GM12878 (cell line): ENCODE results near the gene IRGC. TPM values are rescaled to one million over a fixed set of nuclear protein-coding genes. Genes with fewer than 3 reads are reported as not detected.

Source experiments
- ATAC-seq: fragments of 200-7000 bp; cut with Tn5 transposase; 3 replicates; pipeline ENCODE4 v1.9.1; 2020; ENCODE audit warnings: mild to moderate bottlenecking, moderate library complexity
- BruUV-seq: library from RNA; stranded (reverse); fragments of 400-500 nt; replicated peaks from 2 replicates; lab custom pipeline; 2021; lab: Mats Ljungman, UMichigan
- CTCF ChIA-PET: fragments of 300-600 bp; sonication (Branson Sonifier 250); formaldehyde crosslinking; extraction: SDS; loops from one replicate; lab custom pipeline; 2021; ENCODE audit warnings: inconsistent platforms; lab: Yijun Ruan, JAX
- POLR2A ChIA-PET: fragments of 350-600 bp; formaldehyde crosslinking; extraction: SDS; loops from one replicate; lab custom pipeline; 2021; ENCODE audit warnings: inconsistent platforms; lab: Charles Lee
- RAD21 ChIA-PET: fragments of 300-600 bp; sonication (Branson Sonifier 250); formaldehyde crosslinking; loops from one replicate; lab custom pipeline; 2023; ENCODE audit warnings: antibody characterized with exemption; ENCODE audit not compliant: unreplicated experiment; lab: Charles Lee
- SMC1A ChIA-PET: fragments of 300-600 bp; sonication (Branson Sonifier 250); formaldehyde crosslinking; loops from one replicate; lab custom pipeline; 2023; ENCODE audit not compliant: unreplicated experiment, uncharacterized antibody; lab: Charles Lee
- DNase-seq: peaks from one replicate; pipeline ENCODE4 v3.0.0-alpha.2; 2011; ENCODE audit warnings: low read depth, low spot score
- FAIRE-seq: peaks from 3 replicates; lab custom pipeline; 2011; peaks lifted over from hg19 to GRCh38; lab: Jason Lieb, UNC
- H2AFZ ChIP-seq: 2 replicates; pipeline ENCODE4 v1.6.0; 2011; ENCODE audit warnings: low read depth, low read length, control low read depth; ENCODE audit not compliant: control insufficient read depth
- H3K27ac ChIP-seq: 2 replicates; pipeline ENCODE4 v1.5.1; 2011; ENCODE audit warnings: control low read depth; ENCODE audit not compliant: control insufficient read depth, insufficient read depth
- H3K27me3 ChIP-seq, 2 experiments: replicated peaks in 1 of 2; 2 replicates each; pipeline versions ENCODE4 v1.6.0 to v1.6.1; 2011; ENCODE audit warnings: low read length in 1 of 2; ENCODE audit not compliant: control insufficient read depth in 2 of 2, insufficient read depth in 2 of 2
- H3K36me3 ChIP-seq, 2 experiments: 2 replicates each; pipeline ENCODE4 v1.5.1; 2011; ENCODE audit warnings: low read length in 1 of 2; ENCODE audit not compliant: control insufficient read depth in 2 of 2, insufficient read depth in 2 of 2
- H3K4me1 ChIP-seq: 2 replicates; pipeline ENCODE4 v1.6.1; 2011; ENCODE audit warnings: mild to moderate bottlenecking, low read length, moderate library complexity, mixed read lengths; ENCODE audit not compliant: control insufficient read depth, insufficient read depth
- H3K4me2 ChIP-seq: 2 replicates; pipeline ENCODE4 v1.6.0; 2011; ENCODE audit warnings: control low read depth; ENCODE audit not compliant: control insufficient read depth, insufficient read depth
- H3K4me3 ChIP-seq: fragments of 200-600 bp; sonication (generic); 2 replicates; pipeline ENCODE4 v1.5.1; 2016
- H3K79me2 ChIP-seq: 2 replicates; pipeline ENCODE4 v1.6.0; 2011; ENCODE audit warnings: low read length; ENCODE audit not compliant: control insufficient read depth, insufficient read depth
- H3K9ac ChIP-seq: 2 replicates; pipeline ENCODE4 v1.8.0; 2011; ENCODE audit warnings: low read length, control low read depth, mixed read lengths; ENCODE audit not compliant: control insufficient read depth, insufficient read depth
- H3K9me3 ChIP-seq: replicated peaks from 3 replicates; pipeline ENCODE4 v1.5.1; 2011; ENCODE audit warnings: mild to moderate bottlenecking, low read length; ENCODE audit not compliant: control insufficient read depth, insufficient read depth
- H4K20me1 ChIP-seq: 2 replicates; pipeline ENCODE4 v1.6.0; 2011; ENCODE audit not compliant: control insufficient read depth, insufficient read depth
- ATF7 ChIP-seq: fragments of 450-650 bp; IDR thresholded peaks from 2 replicates; pipeline ENCODE4 v1.6.1; 2016; ENCODE audit warnings: low read depth, mild to moderate bottlenecking
- BMI1 ChIP-seq: fragments of 450-650 bp; IDR thresholded peaks from 2 replicates; pipeline ENCODE4 v1.6.1; 2016; ENCODE audit warnings: mild to moderate bottlenecking, moderate library complexity, borderline replicate concordance
- CBFB ChIP-seq: IDR thresholded peaks from 2 replicates; pipeline ENCODE4 v1.6.1; 2016; ENCODE audit warnings: antibody characterized with exemption, low read depth
- GATAD2B ChIP-seq: fragments of 450-650 bp; conservative IDR thresholded peaks from 2 replicates; pipeline ENCODE4 v1.6.1; 2017; ENCODE audit warnings: low read depth, mild to moderate bottlenecking, moderate library complexity
- HDGF ChIP-seq: fragments of 450-650 bp; IDR thresholded peaks from 2 replicates; pipeline ENCODE4 v1.6.1; 2016; ENCODE audit warnings: antibody characterized with exemption
- RAD21 ChIP-seq: IDR thresholded peaks from 2 replicates; pipeline ENCODE4 v1.6.1; 2011; ENCODE audit warnings: mild to moderate bottlenecking, low read depth, low read length, moderate library complexity; ENCODE audit not compliant: insufficient read depth
- RAD51 ChIP-seq: fragments of 450-650 bp; IDR thresholded peaks from 2 replicates; pipeline ENCODE4 v1.6.1; 2016; ENCODE audit warnings: moderate library complexity, mild to moderate bottlenecking, inconsistent platforms
- SREBF1 ChIP-seq: IDR thresholded peaks from 2 replicates; pipeline ENCODE4 v1.6.1; 2012; ENCODE audit warnings: mild to moderate bottlenecking, low read length
- SRF ChIP-seq, 2 experiments: IDR thresholded peaks; 2 replicates each; pipeline ENCODE4 v1.6.1; 2011; ENCODE audit warnings: low read depth in 2 of 2, low read length in 2 of 2, mild to moderate bottlenecking in 1 of 2, moderate library complexity in 1 of 2
- TCF12 ChIP-seq: IDR thresholded peaks from 2 replicates; pipeline ENCODE4 v1.6.1; 2011; ENCODE audit warnings: low read depth, mild to moderate bottlenecking, low read length
- TCF7 ChIP-seq: IDR thresholded peaks from 2 replicates; pipeline ENCODE4 v1.6.1; 2014; ENCODE audit warnings: antibody characterized with exemption, borderline replicate concordance
- YY1 ChIP-seq: IDR thresholded peaks from 2 replicates; pipeline ENCODE4 v1.6.1; 2011; ENCODE audit warnings: low read depth, mild to moderate bottlenecking, low read length
- ZNF207 ChIP-seq: fragments of 450-650 bp; IDR thresholded peaks from 2 replicates; pipeline ENCODE4 v1.6.1; 2014; ENCODE audit warnings: antibody characterized with exemption, mild to moderate bottlenecking, borderline replicate concordance
- ZNF217 ChIP-seq: fragments of 450-650 bp; IDR thresholded peaks from 2 replicates; pipeline ENCODE4 v1.6.1; 2017; ENCODE audit warnings: antibody characterized with exemption, mild to moderate bottlenecking
- WGBS: methylation state at CpG from one replicate; pipeline ENCODE4 v1.1.6; 2016; ENCODE audit warnings: low lambda C conversion rate; ENCODE audit not compliant: insufficient replicate concordance, insufficient coverage; ENCODE audit errors: missing lambda C conversion rate; 5-methylcytosine and 5-hydroxymethylcytosine counted together
- in situ Hi-C: fragments of 300-500 bp; cut with MboI; formaldehyde crosslinking; loops from 9 replicates; pipeline ENCODE4 v1.14.3; 2018; ENCODE audit warnings: mixed read lengths
- intact Hi-C: fragments of 100-400 bp; cut with micrococcal nuclease; formaldehyde crosslinking; loops from one replicate; pipeline ENCODE4 v1.14.2; 2022; ENCODE audit not compliant: unreplicated experiment
- polyA plus RNA-seq, 11 experiments: library from polyadenylated mRNA; depleted of rRNA in 4 of 11; unstranded in 6 of 11; stranded (reverse) in 5 of 11; fragments of >200 nt; fragmentation: Nextera tagmentation in 4 of 11; fragmentation: Illumina TruSeq in 1 of 11; extraction: Ambion mirVana in 4 of 11; extraction: Trizol in 1 of 11; gene quantifications; 1 replicate in 1 of 11; 2 replicates in 10 of 11; pipeline versions ENCODE4 v1.2.1 to v1.2.3, GENCODE V29; 2011 to 2016; ENCODE audit warnings: inconsistent platforms in 2 of 11, missing spikeins in 2 of 11, low read depth in 1 of 11
- total RNA-seq, 4 experiments: library from RNA; depleted of rRNA in 3 of 4; stranded (reverse); fragments of >200 nt in 3 of 4; fragmentation: Illumina TruSeq in 1 of 4; extraction: Trizol in 1 of 4; gene quantifications; 2 replicates each; pipeline versions ENCODE4 v1.2.1 to v1.2.3, GENCODE V29; 2013 to 2021
- TF ChIP-seq, protein P1 (sequence below): fragments of 150-350 bp; IDR thresholded peaks from 2 replicates; pipeline ENCODE4 v1.6.1; 2016; ENCODE audit warnings: low read depth, low read length
- TF ChIP-seq, protein P2 (sequence below): IDR thresholded peaks from 2 replicates; pipeline ENCODE4 v1.6.1; 2011; ENCODE audit warnings: low read depth, mild to moderate bottlenecking, low read length, moderate library complexity, borderline replicate concordance; ENCODE audit errors: extremely low read depth
- TF ChIP-seq, protein P3 (sequence below): fragments of 450-650 bp; IDR thresholded peaks from 2 replicates; pipeline ENCODE4 v1.6.1; 2017; ENCODE audit warnings: antibody characterized with exemption, mild to moderate bottlenecking, moderate library complexity

IRGC gene
- total and polyA plus RNA-seq, 10 of the 15 experiments (the other 5 are each of a cell fraction or from before 2014, with no cell fraction given): 0.04 TPM; not detected in 9

DNA sequence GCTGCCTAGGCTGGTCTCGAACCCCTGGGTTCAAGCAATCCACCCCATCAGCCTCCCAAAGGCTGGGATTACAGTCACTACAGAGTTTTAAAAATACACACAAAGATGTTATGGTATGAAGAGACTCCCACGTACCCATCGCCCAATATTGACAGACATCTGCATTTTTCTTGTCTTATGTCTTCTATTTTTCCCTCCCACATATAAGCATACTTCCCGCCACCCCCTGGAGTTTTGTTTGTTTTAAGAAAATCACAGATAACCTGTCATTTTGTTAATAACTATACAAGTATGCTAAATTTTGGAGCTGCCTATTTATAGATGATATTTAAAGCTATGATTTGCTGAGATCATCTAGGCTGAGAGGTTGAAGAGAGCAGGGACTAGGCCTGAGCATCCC, 45.1 kb downstream of the IRGC start (continued):
- TF ChIP-seq SREBF1 (no peak), CBFB (no peak), GATAD2B (no peak), HDGF (no peak)

DNA sequence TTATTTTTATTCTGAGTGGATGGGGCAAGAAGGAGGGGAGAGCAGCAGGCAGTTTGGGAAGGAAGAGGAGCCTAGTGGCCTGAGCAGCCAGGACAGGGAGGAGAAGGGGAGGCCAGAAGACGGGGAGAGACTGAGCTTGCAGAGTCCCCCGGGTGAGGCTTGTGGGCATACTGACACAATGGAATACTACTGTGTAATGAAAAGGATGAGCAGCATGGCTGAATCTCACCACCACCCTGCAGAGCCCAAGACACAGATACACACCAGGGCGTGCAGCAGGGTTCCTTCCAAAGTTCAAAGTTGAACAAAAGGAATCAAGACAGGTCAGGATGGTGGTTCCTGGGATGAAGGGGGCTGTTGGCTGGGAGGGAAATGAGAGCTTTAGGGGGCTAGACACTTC, 46.9 kb downstream of the IRGC start:
- intact Hi-C loops: no loop called here
- Histone ChIP-seq H3K36me3 (peaks cover 12 to 13% of the 10 kb centered on the region in 2 experiments), H3K4me2 (peak overlapping the region; percentile 86; the same call in 1 of the 2 replicates), H3K4me3 (no peak overlapping the region), H3K79me2 (peaks cover 1% of the 10 kb centered on the region; the same call in 1 of the 2 replicates), H2AFZ (no peak overlapping the region), H3K9me3 (no peaks in the 10 kb centered on the region; the same call in 2 of the 3 replicates), H3K4me1 (peaks cover 70% of the 10 kb centered on the region), H4K20me1 (no peaks in the 10 kb centered on the region), H3K27me3 (no peaks in the 10 kb centered on the region), H3K9ac (peak overlapping the region; percentile 76), H3K27ac (peak overlapping the region; percentile 100)
- FAIRE-seq (no peak), DNase-seq (no peak), ATAC-seq (no peak)
- SMC1A ChIA-PET: interaction anchor here (1.0 to 20.1 kb wide), 5 partner anchors 10 to 95 kb away, joined by 3 to 325 read pairs (median 88); partner anchors contain the start of genes KCNN4 and SMG9
- in situ Hi-C loops: loop anchor here (25.0 kb wide), 2 partner anchors 1699 to 1826 kb away; partner anchors contain the start of genes ERFL and FOSB
- RAD21 ChIA-PET: interaction anchor here (0.7 to 8.3 kb wide), 8 partner anchors 8 to 94 kb away, joined by 3 to 167 read pairs (median 38); partner anchors contain the start of genes KCNN4, PLAUR and SMG9
- BruUV-seq: no TSS peak
- 100% methylated on average over 2 of the region's 3 CpGs for WGBS
- POLR2A ChIA-PET: interaction anchor here (1.1 to 18.9 kb wide), 3 partner anchors 12 to 22 kb away, joined by 3 to 389 read pairs (median 307); partner anchors contain the start of genes KCNN4 and SMG9
- CTCF ChIA-PET: interaction anchor here (0.8 to 20.8 kb wide), 7 partner anchors 8 to 208 kb away, joined by 3 to 324 read pairs (median 9); partner anchors contain the start of genes KCNN4 and SMG9
- TF ChIP-seq RAD51 (no peak), RAD21 (no peak), ATF7 (no peak), SRF (IDR thresholded peaks at IDR 0.05; ENCODE audit: low read depth in 2 of 2, low read length in 2 of 2) (no peak), ZNF217 (no peak), YY1 (no peak), TCF12 (no peak), BMI1 (no peak), TCF7 (no peak), ZNF207 (no peak)
- TF ChIP-seq, protein P1, sequence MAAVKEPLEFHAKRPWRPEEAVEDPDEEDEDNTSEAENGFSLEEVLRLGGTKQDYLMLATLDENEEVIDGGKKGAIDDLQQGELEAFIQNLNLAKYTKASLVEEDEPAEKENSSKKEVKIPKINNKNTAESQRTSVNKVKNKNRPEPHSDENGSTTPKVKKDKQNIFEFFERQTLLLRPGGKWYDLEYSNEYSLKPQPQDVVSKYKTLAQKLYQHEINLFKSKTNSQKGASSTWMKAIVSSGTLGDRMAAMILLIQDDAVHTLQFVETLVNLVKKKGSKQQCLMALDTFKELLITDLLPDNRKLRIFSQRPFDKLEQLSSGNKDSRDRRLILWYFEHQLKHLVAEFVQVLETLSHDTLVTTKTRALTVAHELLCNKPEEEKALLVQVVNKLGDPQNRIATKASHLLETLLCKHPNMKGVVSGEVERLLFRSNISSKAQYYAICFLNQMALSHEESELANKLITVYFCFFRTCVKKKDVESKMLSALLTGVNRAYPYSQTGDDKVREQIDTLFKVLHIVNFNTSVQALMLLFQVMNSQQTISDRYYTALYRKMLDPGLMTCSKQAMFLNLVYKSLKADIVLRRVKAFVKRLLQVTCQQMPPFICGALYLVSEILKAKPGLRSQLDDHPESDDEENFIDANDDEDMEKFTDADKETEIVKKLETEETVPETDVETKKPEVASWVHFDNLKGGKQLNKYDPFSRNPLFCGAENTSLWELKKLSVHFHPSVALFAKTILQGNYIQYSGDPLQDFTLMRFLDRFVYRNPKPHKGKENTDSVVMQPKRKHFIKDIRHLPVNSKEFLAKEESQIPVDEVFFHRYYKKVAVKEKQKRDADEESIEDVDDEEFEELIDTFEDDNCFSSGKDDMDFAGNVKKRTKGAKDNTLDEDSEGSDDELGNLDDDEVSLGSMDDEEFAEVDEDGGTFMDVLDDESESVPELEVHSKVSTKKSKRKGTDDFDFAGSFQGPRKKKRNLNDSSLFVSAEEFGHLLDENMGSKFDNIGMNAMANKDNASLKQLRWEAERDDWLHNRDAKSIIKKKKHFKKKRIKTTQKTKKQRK: no peak
- TF ChIP-seq, protein P2, sequence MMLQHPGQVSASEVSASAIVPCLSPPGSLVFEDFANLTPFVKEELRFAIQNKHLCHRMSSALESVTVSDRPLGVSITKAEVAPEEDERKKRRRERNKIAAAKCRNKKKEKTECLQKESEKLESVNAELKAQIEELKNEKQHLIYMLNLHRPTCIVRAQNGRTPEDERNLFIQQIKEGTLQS: no peak
- TF ChIP-seq, protein P3, sequence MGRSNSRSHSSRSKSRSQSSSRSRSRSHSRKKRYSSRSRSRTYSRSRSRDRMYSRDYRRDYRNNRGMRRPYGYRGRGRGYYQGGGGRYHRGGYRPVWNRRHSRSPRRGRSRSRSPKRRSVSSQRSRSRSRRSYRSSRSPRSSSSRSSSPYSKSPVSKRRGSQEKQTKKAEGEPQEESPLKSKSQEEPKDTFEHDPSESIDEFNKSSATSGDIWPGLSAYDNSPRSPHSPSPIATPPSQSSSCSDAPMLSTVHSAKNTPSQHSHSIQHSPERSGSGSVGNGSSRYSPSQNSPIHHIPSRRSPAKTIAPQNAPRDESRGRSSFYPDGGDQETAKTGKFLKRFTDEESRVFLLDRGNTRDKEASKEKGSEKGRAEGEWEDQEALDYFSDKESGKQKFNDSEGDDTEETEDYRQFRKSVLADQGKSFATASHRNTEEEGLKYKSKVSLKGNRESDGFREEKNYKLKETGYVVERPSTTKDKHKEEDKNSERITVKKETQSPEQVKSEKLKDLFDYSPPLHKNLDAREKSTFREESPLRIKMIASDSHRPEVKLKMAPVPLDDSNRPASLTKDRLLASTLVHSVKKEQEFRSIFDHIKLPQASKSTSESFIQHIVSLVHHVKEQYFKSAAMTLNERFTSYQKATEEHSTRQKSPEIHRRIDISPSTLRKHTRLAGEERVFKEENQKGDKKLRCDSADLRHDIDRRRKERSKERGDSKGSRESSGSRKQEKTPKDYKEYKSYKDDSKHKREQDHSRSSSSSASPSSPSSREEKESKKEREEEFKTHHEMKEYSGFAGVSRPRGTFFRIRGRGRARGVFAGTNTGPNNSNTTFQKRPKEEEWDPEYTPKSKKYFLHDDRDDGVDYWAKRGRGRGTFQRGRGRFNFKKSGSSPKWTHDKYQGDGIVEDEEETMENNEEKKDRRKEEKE: no peak
